Measurements from ENCODE around the gene ARHGAP24. TPM values are rescaled to one million over a fixed set of nuclear protein-coding genes. Genes with fewer than 3 reads are reported as not detected.

Gene ARHGAP24
- total and polyA plus RNA-seq, 4 donors = 1.8 to 15.2 (median 3.3) TPM

- no peaks in the 10 kb centered on the region for H3K9me3 ChIP-seq (ENCODE audit: control insufficient read depth in 4 of 4, low read length in 3 of 4)
- peak overlapping the region; percentile 63 to 69 for H3K27ac ChIP-seq (ENCODE audit: low read depth in 1 of 2, low read length in 2 of 2)
- peaks cover 9 to 34% (median 23%) of the 10 kb centered on the region in 4 donors for H3K4me1 ChIP-seq (ENCODE audit: control insufficient read depth in 4 of 4, insufficient read depth in 4 of 4, low read length in 3 of 4)
- DNase-seq (ENCODE audit: low spot score) = no peak
- TF ChIP-seq RXRA (IDR thresholded peaks at IDR 0.05) = peak in 1 of 2 donors; percentile 49
- peak; percentile 32 for TF ChIP-seq FOXA2 (IDR thresholded peaks at IDR 0.05)
- TF ChIP-seq GABPA (IDR thresholded peaks at IDR 0.05 in 1 of 2, conservative IDR thresholded peaks at IDR 0.05 in 1 of 2) = no peak
- TF ChIP-seq HNF4A (conservative IDR thresholded peaks at IDR 0.05) = peak in 1 of 2 donors; percentile 42
- peak overlapping the region; percentile 36 to 66 (median 54) for H3K4me3 ChIP-seq (ENCODE audit: low read depth in 1 of 3, low read length in 3 of 3)
- H3K36me3 ChIP-seq (ENCODE audit: control insufficient read depth in 4 of 4, insufficient read depth in 3 of 4, low read depth in 1 of 4, low read length in 3 of 4) = no peaks in the 10 kb centered on the region
- peak overlapping the region in 1 of 2 donors; percentile 86 for H3K9ac ChIP-seq (ENCODE audit: low read depth in 1 of 2, low read length in 2 of 2)
- H3K27me3 ChIP-seq (ENCODE audit: control insufficient read depth in 4 of 4, insufficient read depth in 4 of 4, low read length in 3 of 4) = no peaks in the 10 kb centered on the region
Measured at GRCh38 chr4:85940151-85940550, 465.2 kb downstream of the ARHGAP24 start.

- 78% methylated on average over 5 of the region's 5 CpGs for WGBS
- no peaks in the 10 kb centered on the region for H3K27me3 ChIP-seq (ENCODE audit: control insufficient read depth in 4 of 4, insufficient read depth in 4 of 4, low read length in 3 of 4)
- no peak for DNase-seq (ENCODE audit: low spot score)
- no peak overlapping the region for H3K27ac ChIP-seq (ENCODE audit: low read depth in 1 of 2, low read length in 2 of 2)
- peaks cover 6 to 29% (median 23%) of the 10 kb centered on the region in 4 donors for H3K4me1 ChIP-seq (ENCODE audit: control insufficient read depth in 4 of 4, insufficient read depth in 4 of 4, low read length in 3 of 4)
- TF ChIP-seq TAF1 (conservative IDR thresholded peaks at IDR 0.05) = no peak
- no peak for TF ChIP-seq RAD21 (IDR thresholded peaks at IDR 0.05)
- TF ChIP-seq REST (IDR thresholded peaks at IDR 0.05) = no peak
- no peak for TF ChIP-seq JUND (IDR thresholded peaks at IDR 0.05)
- TF ChIP-seq GABPA (IDR thresholded peaks at IDR 0.05 in 1 of 2, conservative IDR thresholded peaks at IDR 0.05 in 1 of 2) = no peak
- TF ChIP-seq NR2F2 (IDR thresholded peaks at IDR 0.05) = no peak
- TF ChIP-seq FOXA2 (IDR thresholded peaks at IDR 0.05) = no peak
- TF ChIP-seq EGR1 (IDR thresholded peaks at IDR 0.05; ENCODE audit: low read depth in 2 of 2) = no peak
- TF ChIP-seq HNF4A (conservative IDR thresholded peaks at IDR 0.05) = no peak
- TF ChIP-seq MAX (IDR thresholded peaks at IDR 0.05) = no peak
- no peaks in the 10 kb centered on the region for H3K36me3 ChIP-seq (ENCODE audit: control insufficient read depth in 4 of 4, insufficient read depth in 3 of 4, low read depth in 1 of 4, low read length in 3 of 4)
- no peak overlapping the region for H3K9ac ChIP-seq (ENCODE audit: low read depth in 1 of 2, low read length in 2 of 2)
- H3K9me3 ChIP-seq (ENCODE audit: control insufficient read depth in 4 of 4, low read length in 3 of 4) = no peaks in the 10 kb centered on the region
- H3K4me3 ChIP-seq (ENCODE audit: low read depth in 1 of 3, low read length in 3 of 3) = no peak overlapping the region
Measured at GRCh38 chr4:85942107-85942506, 467.2 kb downstream of the ARHGAP24 start.

GRCh38 chr4:85946821-85947220, 471.9 kb downstream of the ARHGAP24 start:
- peaks cover 0 to 4% (median 0%) of the 10 kb centered on the region in 4 donors for H3K36me3 ChIP-seq (ENCODE audit: control insufficient read depth in 4 of 4, insufficient read depth in 3 of 4, low read depth in 1 of 4, low read length in 3 of 4)
- DNase-seq (ENCODE audit: low spot score) = no peak
- H3K4me3 ChIP-seq (ENCODE audit: low read depth in 1 of 3, low read length in 3 of 3) = no peak overlapping the region
- H3K9ac ChIP-seq (ENCODE audit: low read depth in 1 of 2, low read length in 2 of 2) = no peak overlapping the region
- no peaks in the 10 kb centered on the region for H3K27me3 ChIP-seq (ENCODE audit: control insufficient read depth in 4 of 4, insufficient read depth in 4 of 4, low read length in 3 of 4)
- TF ChIP-seq RAD21 (IDR thresholded peaks at IDR 0.05) (no peak), ATF3 (IDR thresholded peaks at IDR 0.05) (no peak), GABPA (IDR thresholded peaks at IDR 0.05 in 1 of 2, conservative IDR thresholded peaks at IDR 0.05 in 1 of 2) (no peak), EGR1 (IDR thresholded peaks at IDR 0.05; ENCODE audit: low read depth in 2 of 2) (no peak), FOXA2 (IDR thresholded peaks at IDR 0.05) (no peak)
- no peak overlapping the region for H3K27ac ChIP-seq (ENCODE audit: low read depth in 1 of 2, low read length in 2 of 2)
- H3K9me3 ChIP-seq (ENCODE audit: control insufficient read depth in 4 of 4, low read length in 3 of 4) = no peaks in the 10 kb centered on the region
- no peaks in the 10 kb centered on the region for H3K4me1 ChIP-seq (ENCODE audit: control insufficient read depth in 4 of 4, insufficient read depth in 4 of 4, low read length in 3 of 4)

All from liver (tissue), 9 donors.